PFSK-1 (cell line): ENCODE measurements around the gene NRXN3.

Source experiments
- FOXP2 ChIP-seq: optimal IDR thresholded peaks from 2 replicates; pipeline ENCODE3; 2011; ENCODE audit warnings: borderline replicate concordance, control low read depth, inconsistent platforms; ENCODE audit not compliant: insufficient read depth; ENCODE audit errors: extremely low read length, extremely low read depth
- POLR2AphosphoS5 ChIP-seq: IDR thresholded peaks from 2 replicates; pipeline ENCODE4 v1.6.1; 2012; ENCODE audit warnings: low read depth, mild to moderate bottlenecking, control low read depth, low read length, moderate library complexity
- REST ChIP-seq, 2 experiments: IDR thresholded peaks; 2 replicates each; pipeline versions ENCODE4 v1.6.1 to v1.8.0; 2011 to 2012; ENCODE audit warnings: low read depth in 2 of 2, low read length in 2 of 2, control low read depth in 1 of 2, inconsistent platforms in 1 of 2, mild to moderate bottlenecking in 1 of 2, moderate library complexity in 1 of 2; ENCODE audit not compliant: insufficient read depth in 1 of 2
- SIN3A ChIP-seq: IDR thresholded peaks from 2 replicates; pipeline ENCODE4 v1.6.1; 2012; ENCODE audit warnings: mild to moderate bottlenecking, low read length, moderate library complexity, borderline replicate concordance; ENCODE audit not compliant: insufficient read depth
- TAF1 ChIP-seq: IDR thresholded peaks from 2 replicates; pipeline ENCODE4 v1.6.1; 2012; ENCODE audit warnings: low read length, control low read depth, borderline replicate concordance; ENCODE audit not compliant: insufficient read depth

Gene NRXN3

GRCh38 chr14:79027138-79027537 lies 857.0 kb downstream of the NRXN3 start:
- TF ChIP-seq TAF1 (no peak), SIN3A (no peak), REST (IDR thresholded peaks at IDR 0.05; ENCODE audit: insufficient read depth in 1 of 2, low read depth in 2 of 2, low read length in 2 of 2) (no peak), FOXP2 (no peak), POLR2AphosphoS5 (no peak)

GRCh38 chr14:79028281-79028680 lies 858.1 kb downstream of the NRXN3 start:
- TF ChIP-seq REST (IDR thresholded peaks at IDR 0.05; ENCODE audit: insufficient read depth in 1 of 2, low read depth in 2 of 2, low read length in 2 of 2) (no peak), POLR2AphosphoS5 (no peak), SIN3A (no peak), FOXP2 (no peak), TAF1 (no peak)

GRCh38 chr14:79036441-79036840 lies 866.3 kb downstream of the NRXN3 start:
- TF ChIP-seq REST (IDR thresholded peaks at IDR 0.05; ENCODE audit: insufficient read depth in 1 of 2, low read depth in 2 of 2, low read length in 2 of 2) (no peak), FOXP2 (no peak), TAF1 (no peak), SIN3A (no peak)

GRCh38 chr14:79037106-79037505 lies 866.9 kb downstream of the NRXN3 start:
- TF ChIP-seq FOXP2 = no peak
- no peak for TF ChIP-seq SIN3A
- TF ChIP-seq POLR2AphosphoS5 = no peak

- TF ChIP-seq TAF1 (no peak), SIN3A (no peak), POLR2AphosphoS5 (no peak), REST (IDR thresholded peaks at IDR 0.05; ENCODE audit: insufficient read depth in 1 of 2, low read depth in 2 of 2, low read length in 2 of 2) (no peak), FOXP2 (no peak)
Observed at GRCh38 chr14:79037593-79037992, 867.4 kb downstream of the NRXN3 start.
